K562 (cell line): ENCODE measurements around the gene ZNF787. TPM values are rescaled to one million over a fixed set of nuclear protein-coding genes. Genes with fewer than 3 reads are reported as not detected.

ENCODE experiments used
- E2F4 ChIP-seq: sonication (generic); formaldehyde crosslinking; IDR thresholded peaks from 2 replicates; pipeline ENCODE4 v1.8.0; 2022; ENCODE audit warnings: mild to moderate bottlenecking, low read depth, missing genetic modification reagents
- FOSL1 ChIP-seq: fragments of 200-800 bp; sonication (Bioruptor generic); conservative IDR thresholded peaks from 2 replicates; pipeline ENCODE4 v1.6.1; 2016; ENCODE audit warnings: missing genetic modification characterization, missing compliant biosample characterization
- HEY1 ChIP-seq: fragments of 250-450 bp; sonication (Bioruptor Pico); IDR thresholded peaks from 2 replicates; pipeline ENCODE4 v1.5.0; 2020; ENCODE audit warnings: mild to moderate bottlenecking, moderate library complexity, borderline replicate concordance
- IRF2 ChIP-seq: sonication (generic); formaldehyde crosslinking; IDR thresholded peaks from 2 replicates; pipeline ENCODE4 v1.8.1; 2022; ENCODE audit warnings: mild to moderate bottlenecking, missing genetic modification reagents
- PTBP1 ChIP-seq: fragments of 200-400 bp; formaldehyde crosslinking; IDR thresholded peaks from 2 replicates; pipeline ENCODE4 v1.6.1; 2017; ENCODE audit warnings: low read depth, low read length
- RBM39 ChIP-seq: fragments of 200-400 bp; formaldehyde crosslinking; optimal IDR thresholded peaks from 2 replicates; pipeline ENCODE3; 2018; ENCODE audit warnings: low read depth, low read length
- ZBTB5 ChIP-seq: fragments of 450-650 bp; IDR thresholded peaks from 2 replicates; pipeline ENCODE4 v1.6.1; 2017; ENCODE audit warnings: antibody characterized with exemption
- ZNF324 ChIP-seq: fragments of 250-450 bp; sonication (Bioruptor Pico); IDR thresholded peaks from 2 replicates; pipeline ENCODE4 v1.4.0; 2020; ENCODE audit warnings: mild to moderate bottlenecking
- ZNF561 ChIP-seq: fragments of 450-650 bp; formaldehyde crosslinking; conservative IDR thresholded peaks from 2 replicates; pipeline ENCODE4 v1.4.0; 2020; ENCODE audit warnings: mild to moderate bottlenecking, moderate library complexity
- ZNF592 ChIP-seq: fragments of 450-650 bp; IDR thresholded peaks from 2 replicates; pipeline ENCODE4 v1.6.1; 2017; ENCODE audit warnings: antibody characterized with exemption, mild to moderate bottlenecking
- polyA plus RNA-seq, 8 experiments: library from polyadenylated mRNA; depleted of rRNA in 4 of 8; stranded (reverse) in 5 of 8; unstranded in 3 of 8; fragments of >200 nt; fragmentation: Nextera tagmentation in 2 of 8; fragmentation: Illumina TruSeq in 1 of 8; extraction: Ambion mirVana in 2 of 8; extraction: Trizol in 1 of 8; gene quantifications; 2 replicates each; pipeline versions ENCODE4 v1.2.1 to v1.2.3, GENCODE V29; 2011 to 2014; ENCODE audit warnings: inconsistent platforms in 1 of 8, missing spikeins in 1 of 8
- total RNA-seq, 7 experiments: library from RNA; depleted of rRNA in 6 of 7; stranded (reverse); fragments of >200 nt in 6 of 7; fragmentation: Illumina TruSeq in 2 of 7; extraction: Trizol in 2 of 7; gene quantifications; 2 replicates each; pipeline versions ENCODE4 v1.2.1 to v1.2.3, GENCODE V29; 2011 to 2021; ENCODE audit warnings: low replicate concordance in 1 of 7
- TF ChIP-seq, protein P1 (sequence below): IDR thresholded peaks from 2 replicates; pipeline ENCODE4 v1.6.1; 2014; ENCODE audit warnings: antibody characterized with exemption
- TF ChIP-seq, protein P2 (sequence below): IDR thresholded peaks from 2 replicates; pipeline ENCODE4 v1.6.1; 2011; ENCODE audit warnings: borderline replicate concordance, low read depth, mild to moderate bottlenecking, moderate library complexity, low read length; ENCODE audit not compliant: insufficient read depth, poor library complexity, severe bottlenecking
- TF ChIP-seq, protein P3 (sequence below): sonication (generic); formaldehyde crosslinking; IDR thresholded peaks from 2 replicates; pipeline ENCODE4 v1.8.0; 2022; ENCODE audit warnings: mild to moderate bottlenecking, missing genetic modification reagents

ZNF787 gene
- total and polyA plus RNA-seq, 9 of the 15 experiments (the other 6 are each of a cell fraction or from before 2014, with no cell fraction given), result 0.45 to 77.6 (median 7.3) TPM

- TF ChIP-seq, protein P1, sequence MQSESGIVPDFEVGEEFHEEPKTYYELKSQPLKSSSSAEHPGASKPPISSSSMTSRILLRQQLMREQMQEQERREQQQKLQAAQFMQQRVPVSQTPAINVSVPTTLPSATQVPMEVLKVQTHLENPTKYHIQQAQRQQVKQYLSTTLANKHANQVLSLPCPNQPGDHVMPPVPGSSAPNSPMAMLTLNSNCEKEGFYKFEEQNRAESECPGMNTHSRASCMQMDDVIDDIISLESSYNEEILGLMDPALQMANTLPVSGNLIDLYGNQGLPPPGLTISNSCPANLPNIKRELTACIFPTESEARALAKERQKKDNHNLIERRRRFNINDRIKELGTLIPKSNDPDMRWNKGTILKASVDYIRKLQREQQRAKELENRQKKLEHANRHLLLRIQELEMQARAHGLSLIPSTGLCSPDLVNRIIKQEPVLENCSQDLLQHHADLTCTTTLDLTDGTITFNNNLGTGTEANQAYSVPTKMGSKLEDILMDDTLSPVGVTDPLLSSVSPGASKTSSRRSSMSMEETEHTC, result no peak
- TF ChIP-seq PTBP1 (no peak), HEY1 (CRISPR knock-in tag) (no peak), ZBTB5 (no peak), E2F4 (CRISPR knock-in tag) (no peak), RBM39 (no peak), ZNF592 (no peak), IRF2 (CRISPR knock-in tag) (no peak), FOSL1 (tag) (peak; percentile 86), ZNF324 (CRISPR knock-in tag) (no peak), ZNF561 (no peak)
- TF ChIP-seq, protein P2, sequence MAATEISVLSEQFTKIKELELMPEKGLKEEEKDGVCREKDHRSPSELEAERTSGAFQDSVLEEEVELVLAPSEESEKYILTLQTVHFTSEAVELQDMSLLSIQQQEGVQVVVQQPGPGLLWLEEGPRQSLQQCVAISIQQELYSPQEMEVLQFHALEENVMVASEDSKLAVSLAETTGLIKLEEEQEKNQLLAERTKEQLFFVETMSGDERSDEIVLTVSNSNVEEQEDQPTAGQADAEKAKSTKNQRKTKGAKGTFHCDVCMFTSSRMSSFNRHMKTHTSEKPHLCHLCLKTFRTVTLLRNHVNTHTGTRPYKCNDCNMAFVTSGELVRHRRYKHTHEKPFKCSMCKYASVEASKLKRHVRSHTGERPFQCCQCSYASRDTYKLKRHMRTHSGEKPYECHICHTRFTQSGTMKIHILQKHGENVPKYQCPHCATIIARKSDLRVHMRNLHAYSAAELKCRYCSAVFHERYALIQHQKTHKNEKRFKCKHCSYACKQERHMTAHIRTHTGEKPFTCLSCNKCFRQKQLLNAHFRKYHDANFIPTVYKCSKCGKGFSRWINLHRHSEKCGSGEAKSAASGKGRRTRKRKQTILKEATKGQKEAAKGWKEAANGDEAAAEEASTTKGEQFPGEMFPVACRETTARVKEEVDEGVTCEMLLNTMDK, result no peak
- TF ChIP-seq, protein P3, sequence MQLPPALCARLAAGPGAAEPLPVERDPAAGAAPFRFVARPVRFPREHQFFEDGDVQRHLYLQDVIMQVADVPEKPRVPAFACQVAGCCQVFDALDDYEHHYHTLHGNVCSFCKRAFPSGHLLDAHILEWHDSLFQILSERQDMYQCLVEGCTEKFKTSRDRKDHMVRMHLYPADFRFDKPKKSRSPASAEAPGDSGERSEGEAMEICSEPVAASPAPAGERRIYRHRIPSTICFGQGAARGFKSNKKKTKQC, result no peak
Measured at GRCh38 chr19:56170261-56170660, 49.2 kb upstream of the ZNF787 start (continued).
